GM12878 (cell line): Measurements from ENCODE around the gene C8G. TPM values are rescaled to one million over a fixed set of nuclear protein-coding genes. Genes with fewer than 3 reads are reported as not detected.

Experiments
- ATAC-seq: fragments of 200-7000 bp; cut with Tn5 transposase; 3 replicates; pipeline ENCODE4 v1.9.1; 2020; ENCODE audit warnings: mild to moderate bottlenecking, moderate library complexity
- BruUV-seq: library from RNA; stranded (reverse); fragments of 400-500 nt; replicated peaks from 2 replicates; lab custom pipeline; 2021; lab: Mats Ljungman, UMichigan
- CTCF ChIA-PET: fragments of 300-600 bp; sonication (Branson Sonifier 250); formaldehyde crosslinking; extraction: SDS; loops from one replicate; lab custom pipeline; 2021; ENCODE audit warnings: inconsistent platforms; lab: Yijun Ruan, JAX
- POLR2A ChIA-PET: fragments of 350-600 bp; formaldehyde crosslinking; extraction: SDS; loops from one replicate; lab custom pipeline; 2021; ENCODE audit warnings: inconsistent platforms; lab: Charles Lee
- RAD21 ChIA-PET: fragments of 300-600 bp; sonication (Branson Sonifier 250); formaldehyde crosslinking; loops from one replicate; lab custom pipeline; 2023; ENCODE audit warnings: antibody characterized with exemption; ENCODE audit not compliant: unreplicated experiment; lab: Charles Lee
- SMC1A ChIA-PET: fragments of 300-600 bp; sonication (Branson Sonifier 250); formaldehyde crosslinking; loops from one replicate; lab custom pipeline; 2023; ENCODE audit not compliant: unreplicated experiment, uncharacterized antibody; lab: Charles Lee
- DNase-seq: peaks from one replicate; pipeline ENCODE4 v3.0.0-alpha.2; 2011; ENCODE audit warnings: low read depth, low spot score
- FAIRE-seq: peaks from 3 replicates; lab custom pipeline; 2011; peaks lifted over from hg19 to GRCh38; lab: Jason Lieb, UNC
- H2AFZ ChIP-seq: 2 replicates; pipeline ENCODE4 v1.6.0; 2011; ENCODE audit warnings: low read depth, low read length, control low read depth; ENCODE audit not compliant: control insufficient read depth
- H3K27ac ChIP-seq: 2 replicates; pipeline ENCODE4 v1.5.1; 2011; ENCODE audit warnings: control low read depth; ENCODE audit not compliant: control insufficient read depth, insufficient read depth
- H3K27me3 ChIP-seq, 2 experiments: replicated peaks in 1 of 2; 2 replicates each; pipeline versions ENCODE4 v1.6.0 to v1.6.1; 2011; ENCODE audit warnings: low read length in 1 of 2; ENCODE audit not compliant: control insufficient read depth in 2 of 2, insufficient read depth in 2 of 2
- H3K36me3 ChIP-seq, 2 experiments: 2 replicates each; pipeline ENCODE4 v1.5.1; 2011; ENCODE audit warnings: low read length in 1 of 2; ENCODE audit not compliant: control insufficient read depth in 2 of 2, insufficient read depth in 2 of 2
- H3K4me1 ChIP-seq: 2 replicates; pipeline ENCODE4 v1.6.1; 2011; ENCODE audit warnings: mild to moderate bottlenecking, low read length, moderate library complexity, mixed read lengths; ENCODE audit not compliant: control insufficient read depth, insufficient read depth
- H3K4me2 ChIP-seq: 2 replicates; pipeline ENCODE4 v1.6.0; 2011; ENCODE audit warnings: control low read depth; ENCODE audit not compliant: control insufficient read depth, insufficient read depth
- H3K4me3 ChIP-seq: fragments of 200-600 bp; sonication (generic); 2 replicates; pipeline ENCODE4 v1.5.1; 2016
- H3K79me2 ChIP-seq: 2 replicates; pipeline ENCODE4 v1.6.0; 2011; ENCODE audit warnings: low read length; ENCODE audit not compliant: control insufficient read depth, insufficient read depth
- H3K9ac ChIP-seq: 2 replicates; pipeline ENCODE4 v1.8.0; 2011; ENCODE audit warnings: low read length, control low read depth, mixed read lengths; ENCODE audit not compliant: control insufficient read depth, insufficient read depth
- H3K9me3 ChIP-seq: replicated peaks from 3 replicates; pipeline ENCODE4 v1.5.1; 2011; ENCODE audit warnings: mild to moderate bottlenecking, low read length; ENCODE audit not compliant: control insufficient read depth, insufficient read depth
- H4K20me1 ChIP-seq: 2 replicates; pipeline ENCODE4 v1.6.0; 2011; ENCODE audit not compliant: control insufficient read depth, insufficient read depth
- BHLHE40 ChIP-seq, 2 experiments: fragments of 450-650 bp in 1 of 2; IDR thresholded peaks; 2 replicates each; pipeline ENCODE4 v1.6.1; 2011 to 2017; ENCODE audit warnings: low read depth in 2 of 2, borderline replicate concordance in 1 of 2, improper control_type of control experiment in 1 of 2, low read length in 1 of 2, mild to moderate bottlenecking in 1 of 2
- CBX5 ChIP-seq: sonication (generic); IDR thresholded peaks from 2 replicates; pipeline ENCODE4 v1.6.1; 2016; ENCODE audit warnings: low read depth, moderate library complexity, mild to moderate bottlenecking, inconsistent platforms
- FOS ChIP-seq: IDR thresholded peaks from 3 replicates; pipeline ENCODE4 v1.6.1; 2011; ENCODE audit warnings: borderline replicate concordance; ENCODE audit not compliant: insufficient read length; ENCODE audit errors: extremely low read depth
- JUNB ChIP-seq: IDR thresholded peaks from 2 replicates; pipeline ENCODE4 v1.6.1; 2016; ENCODE audit warnings: antibody characterized with exemption, mild to moderate bottlenecking
- KAT2A ChIP-seq: conservative IDR thresholded peaks from 2 replicates; pipeline ENCODE4 v1.6.1; 2011; ENCODE audit warnings: low read depth, low read length; ENCODE audit not compliant: control insufficient read depth
- MAX ChIP-seq: IDR thresholded peaks from 2 replicates; pipeline ENCODE4 v1.6.1; 2012; ENCODE audit warnings: low read depth, low read length, improper control_type of control experiment
- NR2C1 ChIP-seq: fragments of 450-650 bp; IDR thresholded peaks from 2 replicates; pipeline ENCODE4 v1.6.1; 2017; ENCODE audit warnings: antibody characterized with exemption, mild to moderate bottlenecking, moderate library complexity
- NR2F1 ChIP-seq: fragments of 450-650 bp; conservative IDR thresholded peaks from 2 replicates; pipeline ENCODE4 v1.6.1; 2017; ENCODE audit warnings: mild to moderate bottlenecking
- POLR2A ChIP-seq: IDR thresholded peaks from 2 replicates; pipeline ENCODE4 v1.6.1; 2011; ENCODE audit warnings: low read depth, mild to moderate bottlenecking, low read length
- RB1 ChIP-seq: fragments of 450-650 bp; formaldehyde crosslinking; IDR thresholded peaks from 2 replicates; pipeline ENCODE4 v1.6.1; 2017; ENCODE audit warnings: mild to moderate bottlenecking, borderline replicate concordance
- RCOR1 ChIP-seq: conservative IDR thresholded peaks from 2 replicates; pipeline ENCODE4 v1.6.1; 2012; ENCODE audit warnings: low read depth, low read length, improper control_type of control experiment
- SKIL ChIP-seq: fragments of 450-650 bp; IDR thresholded peaks from 2 replicates; pipeline ENCODE4 v1.6.1; 2017; ENCODE audit warnings: mild to moderate bottlenecking, low read depth, inconsistent platforms; ENCODE audit not compliant: poor library complexity, severe bottlenecking
- SPI1 ChIP-seq: IDR thresholded peaks from 2 replicates; pipeline ENCODE4 v1.6.1; 2011; ENCODE audit warnings: low read depth, mild to moderate bottlenecking, low read length, moderate library complexity, borderline replicate concordance; ENCODE audit not compliant: insufficient read depth
- SREBF2 ChIP-seq: IDR thresholded peaks from 2 replicates; pipeline ENCODE4 v1.6.1; 2012; ENCODE audit warnings: mild to moderate bottlenecking, low read length
- YY1 ChIP-seq: IDR thresholded peaks from 2 replicates; pipeline ENCODE4 v1.6.1; 2011; ENCODE audit warnings: low read depth, mild to moderate bottlenecking, low read length
- WGBS: methylation state at CpG from one replicate; pipeline ENCODE4 v1.1.6; 2016; ENCODE audit warnings: low lambda C conversion rate; ENCODE audit not compliant: insufficient replicate concordance, insufficient coverage; ENCODE audit errors: missing lambda C conversion rate; 5-methylcytosine and 5-hydroxymethylcytosine counted together
- in situ Hi-C: fragments of 300-500 bp; cut with MboI; formaldehyde crosslinking; loops from 9 replicates; pipeline ENCODE4 v1.14.3; 2018; ENCODE audit warnings: mixed read lengths
- intact Hi-C: fragments of 100-400 bp; cut with micrococcal nuclease; formaldehyde crosslinking; loops from one replicate; pipeline ENCODE4 v1.14.2; 2022; ENCODE audit not compliant: unreplicated experiment
- polyA plus RNA-seq, 11 experiments: library from polyadenylated mRNA; depleted of rRNA in 4 of 11; unstranded in 6 of 11; stranded (reverse) in 5 of 11; fragments of >200 nt; fragmentation: Nextera tagmentation in 4 of 11; fragmentation: Illumina TruSeq in 1 of 11; extraction: Ambion mirVana in 4 of 11; extraction: Trizol in 1 of 11; gene quantifications; 1 replicate in 1 of 11; 2 replicates in 10 of 11; pipeline versions ENCODE4 v1.2.1 to v1.2.3, GENCODE V29; 2011 to 2016; ENCODE audit warnings: inconsistent platforms in 2 of 11, missing spikeins in 2 of 11, low read depth in 1 of 11
- total RNA-seq, 4 experiments: library from RNA; depleted of rRNA in 3 of 4; stranded (reverse); fragments of >200 nt in 3 of 4; fragmentation: Illumina TruSeq in 1 of 4; extraction: Trizol in 1 of 4; gene quantifications; 2 replicates each; pipeline versions ENCODE4 v1.2.1 to v1.2.3, GENCODE V29; 2013 to 2021

C8G gene
- total and polyA plus RNA-seq, 10 of the 15 experiments (the other 5 are each of a cell fraction or from before 2014, with no cell fraction given): 0.26 to 0.69 (median 0.50) TPM; not detected in 7

GRCh38 chr9:136922540-136922939 is 22.5 kb upstream of the C8G start:
- SMC1A ChIA-PET: no interaction called here
- DNase-seq (no peak), FAIRE-seq (no peak), ATAC-seq (no peak)
- Histone ChIP-seq H3K9me3 (no peaks in the 10 kb centered on the region), H3K79me2 (no peaks in the 10 kb centered on the region), H3K27me3 (no peaks in the 10 kb centered on the region), H3K36me3 (peaks cover 32 to 38% of the 10 kb centered on the region in 2 experiments), H4K20me1 (no peaks in the 10 kb centered on the region), H3K9ac (no peak overlapping the region), H3K4me2 (no peak overlapping the region), H3K27ac (no peak overlapping the region), H3K4me1 (no peaks in the 10 kb centered on the region), H3K4me3 (no peak overlapping the region), H2AFZ (no peak overlapping the region)
- no TSS peak for BruUV-seq
- intact Hi-C loops: no loop called here
- RAD21 ChIA-PET: no interaction called here
- in situ Hi-C loops: no loop called here
- POLR2A ChIA-PET: interaction anchor here (0.9 kb wide), 1 partner anchor 21 kb away, joined by 4 read pairs; no protein-coding TSS in a partner anchor
- WGBS: 77% methylated on average over 5 of the region's 19 CpGs
- CTCF ChIA-PET: no interaction called here
- TF ChIP-seq RCOR1: no peak
- peak; percentile 36; the same call in 1 of the 2 replicates for TF ChIP-seq POLR2A

- ChIA-PET CTCF (no interaction called here), SMC1A (no interaction called here), POLR2A (interaction anchor here (0.7 to 1.1 kb wide), 2 partner anchors 16 to 21 kb away, joined by 3 to 4 read pairs; no protein-coding TSS in a partner anchor), RAD21 (no interaction called here)
- DNase-seq (no peak), FAIRE-seq (no peak), ATAC-seq (no peak)
- intact Hi-C loops: no loop called here
- Histone ChIP-seq H3K27ac (no peak overlapping the region), H3K4me3 (no peak overlapping the region), H3K9me3 (no peaks in the 10 kb centered on the region), H3K4me1 (no peaks in the 10 kb centered on the region), H3K4me2 (no peak overlapping the region), H4K20me1 (no peaks in the 10 kb centered on the region), H3K9ac (no peak overlapping the region), H3K27me3 (no peaks in the 10 kb centered on the region), H2AFZ (no peak overlapping the region), H3K79me2 (no peaks in the 10 kb centered on the region), H3K36me3 (peaks cover 31 to 36% of the 10 kb centered on the region in 2 experiments)
- no peak for TF ChIP-seq SPI1
- TF ChIP-seq NR2F1: no peak
- TF ChIP-seq SKIL: no peak
- TF ChIP-seq SREBF2: no peak
- TF ChIP-seq BHLHE40 (IDR thresholded peaks at IDR 0.05; ENCODE audit: borderline replicate concordance in 1 of 2, low read depth in 2 of 2, low read length in 1 of 2): no peak
- TF ChIP-seq YY1: no peak
- TF ChIP-seq MAX: no peak
- no peak for TF ChIP-seq KAT2A
- TF ChIP-seq NR2C1: no peak
- no peak for TF ChIP-seq RB1
- TF ChIP-seq JUNB: no peak
- TF ChIP-seq CBX5: no peak
- no peak for TF ChIP-seq FOS
- 96% methylated on average over 19 of the region's 19 CpGs for WGBS
- no TSS peak for BruUV-seq
- in situ Hi-C loops: no loop called here
Observed at GRCh38 chr9:136923881-136924280, 21.2 kb upstream of the C8G start.
